Measurements from ENCODE around the gene CBLC. TPM values are rescaled to one million over a fixed set of nuclear protein-coding genes. Genes with fewer than 3 reads are reported as not detected.

Gene CBLC, protein sequence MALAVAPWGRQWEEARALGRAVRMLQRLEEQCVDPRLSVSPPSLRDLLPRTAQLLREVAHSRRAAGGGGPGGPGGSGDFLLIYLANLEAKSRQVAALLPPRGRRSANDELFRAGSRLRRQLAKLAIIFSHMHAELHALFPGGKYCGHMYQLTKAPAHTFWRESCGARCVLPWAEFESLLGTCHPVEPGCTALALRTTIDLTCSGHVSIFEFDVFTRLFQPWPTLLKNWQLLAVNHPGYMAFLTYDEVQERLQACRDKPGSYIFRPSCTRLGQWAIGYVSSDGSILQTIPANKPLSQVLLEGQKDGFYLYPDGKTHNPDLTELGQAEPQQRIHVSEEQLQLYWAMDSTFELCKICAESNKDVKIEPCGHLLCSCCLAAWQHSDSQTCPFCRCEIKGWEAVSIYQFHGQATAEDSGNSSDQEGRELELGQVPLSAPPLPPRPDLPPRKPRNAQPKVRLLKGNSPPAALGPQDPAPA
- not detected in 2 replicates for polyA plus RNA-seq (2012; rRNA removed)
- not detected in 2 replicates for polyA plus RNA-seq (2012; cell fraction: cytosol; rRNA removed)
- 0.04 TPM in 1 of 2 replicates, not detected in the other for polyA plus RNA-seq (2012; cell fraction: nucleus; rRNA removed)

DNA sequence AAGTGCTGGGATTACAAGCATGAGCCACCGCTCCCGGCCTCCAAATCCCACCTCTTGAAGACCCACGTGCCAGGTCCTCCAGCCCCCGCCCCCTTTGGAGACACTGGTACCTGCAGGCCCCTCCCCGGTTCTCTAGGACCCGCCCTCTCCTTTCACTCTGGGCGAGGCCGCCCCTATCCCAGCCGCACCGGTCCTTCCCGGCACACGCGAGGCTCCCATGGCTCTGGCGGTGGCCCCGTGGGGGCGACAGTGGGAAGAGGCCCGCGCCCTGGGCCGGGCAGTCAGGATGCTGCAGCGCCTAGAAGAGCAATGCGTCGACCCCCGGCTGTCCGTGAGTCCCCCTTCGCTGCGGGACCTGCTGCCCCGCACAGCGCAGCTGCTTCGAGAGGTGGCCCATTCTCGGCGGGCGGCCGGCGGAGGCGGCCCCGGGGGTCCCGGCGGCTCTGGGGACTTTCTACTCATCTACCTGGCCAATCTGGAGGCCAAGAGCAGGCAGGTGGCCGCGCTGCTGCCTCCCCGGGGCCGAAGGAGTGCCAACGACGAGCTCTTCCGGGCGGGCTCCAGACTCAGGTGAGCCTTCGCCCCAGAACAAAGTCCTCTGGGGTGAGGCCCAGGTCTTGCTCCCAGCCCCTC is at the start of gene CBLC:
Gene CBLC (plus strand): TSS at position 176 of the 633 bp plus-strand sequence. CDS start 42 bp downstream, at position 218.
- no peak within 1 kb of the TSS for H3K9ac ChIP-seq
- DNase-seq: peak; percentile 49
- POLR2A ChIA-PET: no interaction called here
- WGBS (ENCODE audit: low lambda C conversion rate): 45% methylated on average over 23 of the region's 47 CpGs
- no peaks in the 10 kb centered on the region for H3K9me2 ChIP-seq
- TF ChIP-seq TEAD4 (IDR thresholded peaks at IDR 0.05; ENCODE audit: borderline replicate concordance, insufficient read depth): no peak
- TF ChIP-seq ELF1 (IDR thresholded peaks at IDR 0.05): no peak
- TF ChIP-seq RFX5 (IDR thresholded peaks at IDR 0.05; ENCODE audit: low read length): no peak
- TF ChIP-seq SMC3 (IDR thresholded peaks at IDR 0.05; ENCODE audit: low read depth, low read length): no peak
- TF ChIP-seq TCF12 (IDR thresholded peaks at IDR 0.05): no peak
- TF ChIP-seq, protein P1, sequence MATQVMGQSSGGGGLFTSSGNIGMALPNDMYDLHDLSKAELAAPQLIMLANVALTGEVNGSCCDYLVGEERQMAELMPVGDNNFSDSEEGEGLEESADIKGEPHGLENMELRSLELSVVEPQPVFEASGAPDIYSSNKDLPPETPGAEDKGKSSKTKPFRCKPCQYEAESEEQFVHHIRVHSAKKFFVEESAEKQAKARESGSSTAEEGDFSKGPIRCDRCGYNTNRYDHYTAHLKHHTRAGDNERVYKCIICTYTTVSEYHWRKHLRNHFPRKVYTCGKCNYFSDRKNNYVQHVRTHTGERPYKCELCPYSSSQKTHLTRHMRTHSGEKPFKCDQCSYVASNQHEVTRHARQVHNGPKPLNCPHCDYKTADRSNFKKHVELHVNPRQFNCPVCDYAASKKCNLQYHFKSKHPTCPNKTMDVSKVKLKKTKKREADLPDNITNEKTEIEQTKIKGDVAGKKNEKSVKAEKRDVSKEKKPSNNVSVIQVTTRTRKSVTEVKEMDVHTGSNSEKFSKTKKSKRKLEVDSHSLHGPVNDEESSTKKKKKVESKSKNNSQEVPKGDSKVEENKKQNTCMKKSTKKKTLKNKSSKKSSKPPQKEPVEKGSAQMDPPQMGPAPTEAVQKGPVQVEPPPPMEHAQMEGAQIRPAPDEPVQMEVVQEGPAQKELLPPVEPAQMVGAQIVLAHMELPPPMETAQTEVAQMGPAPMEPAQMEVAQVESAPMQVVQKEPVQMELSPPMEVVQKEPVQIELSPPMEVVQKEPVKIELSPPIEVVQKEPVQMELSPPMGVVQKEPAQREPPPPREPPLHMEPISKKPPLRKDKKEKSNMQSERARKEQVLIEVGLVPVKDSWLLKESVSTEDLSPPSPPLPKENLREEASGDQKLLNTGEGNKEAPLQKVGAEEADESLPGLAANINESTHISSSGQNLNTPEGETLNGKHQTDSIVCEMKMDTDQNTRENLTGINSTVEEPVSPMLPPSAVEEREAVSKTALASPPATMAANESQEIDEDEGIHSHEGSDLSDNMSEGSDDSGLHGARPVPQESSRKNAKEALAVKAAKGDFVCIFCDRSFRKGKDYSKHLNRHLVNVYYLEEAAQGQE (IDR thresholded peaks at IDR 0.05; ENCODE audit: low read depth, low read length): no peak
- TF ChIP-seq GABPA (IDR thresholded peaks at IDR 0.05; ENCODE audit: low read depth): no peak
- no peak for TF ChIP-seq CHD2 (IDR thresholded peaks at IDR 0.05; ENCODE audit: low read length, partially characterized antibody)
- TF ChIP-seq RXRA (IDR thresholded peaks at IDR 0.05; ENCODE audit: borderline replicate concordance, low read depth): no peak
- TF ChIP-seq, protein P2, sequence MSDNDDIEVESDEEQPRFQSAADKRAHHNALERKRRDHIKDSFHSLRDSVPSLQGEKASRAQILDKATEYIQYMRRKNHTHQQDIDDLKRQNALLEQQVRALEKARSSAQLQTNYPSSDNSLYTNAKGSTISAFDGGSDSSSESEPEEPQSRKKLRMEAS (IDR thresholded peaks at IDR 0.05; ENCODE audit: low read depth): no peak
- no peak for TF ChIP-seq POLR2AphosphoS5 (IDR thresholded peaks at IDR 0.05; ENCODE audit: low read depth, low read length)
- TF ChIP-seq FOXM1 (IDR thresholded peaks at IDR 0.05; ENCODE audit: low read depth): no peak
- TF ChIP-seq, protein P3, sequence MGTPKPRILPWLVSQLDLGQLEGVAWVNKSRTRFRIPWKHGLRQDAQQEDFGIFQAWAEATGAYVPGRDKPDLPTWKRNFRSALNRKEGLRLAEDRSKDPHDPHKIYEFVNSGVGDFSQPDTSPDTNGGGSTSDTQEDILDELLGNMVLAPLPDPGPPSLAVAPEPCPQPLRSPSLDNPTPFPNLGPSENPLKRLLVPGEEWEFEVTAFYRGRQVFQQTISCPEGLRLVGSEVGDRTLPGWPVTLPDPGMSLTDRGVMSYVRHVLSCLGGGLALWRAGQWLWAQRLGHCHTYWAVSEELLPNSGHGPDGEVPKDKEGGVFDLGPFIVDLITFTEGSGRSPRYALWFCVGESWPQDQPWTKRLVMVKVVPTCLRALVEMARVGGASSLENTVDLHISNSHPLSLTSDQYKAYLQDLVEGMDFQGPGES (IDR thresholded peaks at IDR 0.05; ENCODE audit: low read depth, low read length): no peak
- TF ChIP-seq, protein P4, sequence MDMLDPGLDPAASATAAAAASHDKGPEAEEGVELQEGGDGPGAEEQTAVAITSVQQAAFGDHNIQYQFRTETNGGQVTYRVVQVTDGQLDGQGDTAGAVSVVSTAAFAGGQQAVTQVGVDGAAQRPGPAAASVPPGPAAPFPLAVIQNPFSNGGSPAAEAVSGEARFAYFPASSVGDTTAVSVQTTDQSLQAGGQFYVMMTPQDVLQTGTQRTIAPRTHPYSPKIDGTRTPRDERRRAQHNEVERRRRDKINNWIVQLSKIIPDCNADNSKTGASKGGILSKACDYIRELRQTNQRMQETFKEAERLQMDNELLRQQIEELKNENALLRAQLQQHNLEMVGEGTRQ (IDR thresholded peaks at IDR 0.05; ENCODE audit: borderline replicate concordance, low read depth, low read length): no peak
- no peak for TF ChIP-seq MXI1 (IDR thresholded peaks at IDR 0.05; ENCODE audit: low read depth, low read length)
- TF ChIP-seq TAF1 (IDR thresholded peaks at IDR 0.05; ENCODE audit: borderline replicate concordance, low read depth, low read length): no peak
- no peak for TF ChIP-seq EP300 (IDR thresholded peaks at IDR 0.05; ENCODE audit: borderline replicate concordance in 1 of 2, low read depth in 1 of 2, low read length in 1 of 2)
- TF ChIP-seq FOSL2 (IDR thresholded peaks at IDR 0.05; ENCODE audit: borderline replicate concordance, low read depth): no peak
- no peak for TF ChIP-seq GATA2 (CRISPR knock-in tag; IDR thresholded peaks at IDR 0.05)
- TF ChIP-seq NRF1 (IDR thresholded peaks at IDR 0.05; ENCODE audit: low read depth, low read length): no peak
- no peak within 1 kb of the TSS for H3K4me3 ChIP-seq (ENCODE audit: low read depth in 2 of 2, low read length in 1 of 2)
- no peak within 1 kb of the TSS for H3K4me2 ChIP-seq
- H4K20me1 ChIP-seq (ENCODE audit: insufficient read depth): no peaks in the 10 kb centered on the region
- no peak within 1 kb of the TSS for H2AFZ ChIP-seq (ENCODE audit: low read depth)
- H3K79me2 ChIP-seq (ENCODE audit: insufficient read depth): no peaks in the 10 kb centered on the region
- no peaks in the 10 kb centered on the region for H3K9me3 ChIP-seq
- CTCF ChIA-PET: interaction anchor here (1.2 to 17.6 kb wide), 2 partner anchors 25 to 53 kb away, joined by 3 to 598 read pairs; no protein-coding TSS in a partner anchor
- H3K4me1 ChIP-seq (ENCODE audit: control insufficient read depth in 1 of 2, insufficient read depth in 2 of 2, low read depth in 1 of 2, low read length in 1 of 2): peaks cover 0 to 6% of the 10 kb centered on the region in 2 experiments; a peak in 1 of 4 replicates
- H3K27ac ChIP-seq (ENCODE audit: low read depth in 2 of 2, low read length in 1 of 2): no peak within 1 kb of the TSS
- no peaks in the 10 kb centered on the region for H3K27me3 ChIP-seq (ENCODE audit: insufficient read depth)
- no peaks in the 10 kb centered on the region for H3F3A ChIP-seq (replicated peaks; ENCODE audit: insufficient read depth)
- no peaks in the 10 kb centered on the region for H3K36me3 ChIP-seq (replicated peaks in 1 of 2; ENCODE audit: control insufficient read depth in 1 of 2, insufficient read depth in 2 of 2, low read length in 1 of 2)

Measured in SK-N-SH (cell line).